NOMO-1 treated with DMSO at 0.1 percent for 48 hours (cell line): ENCODE results near the gene NENF.
"Not testable (repeated sequence)": the region's sequence is repeated elsewhere in the genome, so short reads cannot be mapped to it uniquely, and the experiment has no call there.

Experiments used
- DNase-seq: peaks from one replicate; lab custom pipeline; 2025; ENCODE audit not compliant: unreplicated experiment; lab: John Stamatoyannopoulos, UW

The NENF gene

DNA sequence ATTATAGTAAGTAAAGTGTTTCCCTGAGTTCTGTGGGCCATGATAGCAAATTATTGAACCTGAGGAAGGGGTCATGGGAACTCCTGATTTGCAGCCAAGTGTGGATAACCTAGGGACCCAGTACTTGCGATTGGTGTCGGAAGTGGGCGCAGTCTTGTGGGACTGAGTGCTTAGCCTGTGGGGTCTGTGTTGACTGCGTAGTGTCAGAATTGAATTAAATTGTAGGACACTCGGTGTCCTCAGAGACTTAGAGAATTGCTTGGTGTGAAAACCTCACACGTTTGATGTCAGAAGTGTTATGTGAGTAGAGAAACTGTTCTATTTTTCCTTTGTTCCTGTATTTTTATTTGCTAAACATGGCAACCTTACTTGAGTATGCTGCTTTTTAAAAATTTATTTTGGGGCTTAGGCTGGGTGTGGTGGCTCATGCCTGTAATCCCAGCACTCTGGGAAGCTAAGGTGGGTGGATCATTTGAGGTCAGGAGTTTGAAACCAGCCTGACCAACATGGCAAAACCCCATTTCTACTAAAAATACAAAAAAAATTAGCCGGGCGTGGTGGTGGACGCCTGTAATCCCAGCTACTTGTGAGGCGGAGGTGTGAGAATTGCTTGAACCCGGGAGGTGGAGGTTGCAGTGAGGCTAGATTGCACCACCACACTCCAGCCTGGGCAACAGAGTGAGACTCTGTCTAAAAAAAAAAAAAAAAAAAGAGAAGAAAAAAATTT lies 48.2 kb downstream of the NENF start:
- DNase-seq = not testable (repeated sequence)

DNA sequence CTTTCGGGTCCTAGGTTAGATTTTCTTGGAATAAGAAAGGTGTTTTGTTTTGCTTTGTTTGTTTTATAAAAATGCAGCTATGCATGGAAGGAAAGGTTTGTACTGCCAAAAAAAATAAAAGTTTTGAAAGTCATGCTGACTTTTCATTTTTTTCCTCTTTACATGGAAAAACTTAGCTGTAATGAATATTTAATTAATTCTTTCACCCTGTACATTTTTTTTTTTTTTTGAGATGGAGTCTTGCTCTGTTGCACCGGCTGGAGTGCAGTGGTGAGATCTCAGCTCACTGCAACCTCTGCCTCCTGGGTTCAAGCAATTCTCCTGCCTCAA lies 48.7 kb downstream of the NENF start:
- DNase-seq = no peak

DNA sequence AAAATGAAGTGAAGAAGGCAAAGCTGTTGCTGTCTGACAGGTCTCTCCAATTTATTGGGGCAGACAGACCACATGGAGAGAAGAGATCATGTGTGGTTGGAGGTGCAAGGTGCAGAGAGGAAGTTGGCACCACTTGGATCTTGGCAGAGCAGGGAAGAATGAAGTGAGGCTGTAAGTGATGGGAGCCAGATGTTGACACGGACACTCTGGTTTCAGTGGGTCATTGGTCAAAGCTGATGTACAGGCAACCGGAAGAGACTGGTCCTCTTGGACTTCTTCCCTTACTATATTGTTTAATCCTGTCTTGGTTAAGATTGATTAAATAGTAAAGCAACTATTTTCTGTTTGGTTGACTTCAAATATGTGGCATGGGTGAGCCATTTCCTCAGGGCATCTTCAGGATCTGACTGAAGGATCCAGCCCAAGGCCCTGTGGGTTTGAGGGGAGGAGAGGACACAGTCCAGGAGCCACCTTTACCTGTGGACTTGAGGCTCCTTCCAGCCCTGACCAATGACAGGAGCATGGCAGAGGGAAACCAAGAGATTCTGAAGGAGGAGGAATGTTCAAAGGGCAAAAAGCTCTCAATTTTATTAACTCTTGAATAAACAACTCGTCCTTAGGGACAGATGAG lies 49.4 kb downstream of the NENF start:
- no peak for DNase-seq

DNA sequence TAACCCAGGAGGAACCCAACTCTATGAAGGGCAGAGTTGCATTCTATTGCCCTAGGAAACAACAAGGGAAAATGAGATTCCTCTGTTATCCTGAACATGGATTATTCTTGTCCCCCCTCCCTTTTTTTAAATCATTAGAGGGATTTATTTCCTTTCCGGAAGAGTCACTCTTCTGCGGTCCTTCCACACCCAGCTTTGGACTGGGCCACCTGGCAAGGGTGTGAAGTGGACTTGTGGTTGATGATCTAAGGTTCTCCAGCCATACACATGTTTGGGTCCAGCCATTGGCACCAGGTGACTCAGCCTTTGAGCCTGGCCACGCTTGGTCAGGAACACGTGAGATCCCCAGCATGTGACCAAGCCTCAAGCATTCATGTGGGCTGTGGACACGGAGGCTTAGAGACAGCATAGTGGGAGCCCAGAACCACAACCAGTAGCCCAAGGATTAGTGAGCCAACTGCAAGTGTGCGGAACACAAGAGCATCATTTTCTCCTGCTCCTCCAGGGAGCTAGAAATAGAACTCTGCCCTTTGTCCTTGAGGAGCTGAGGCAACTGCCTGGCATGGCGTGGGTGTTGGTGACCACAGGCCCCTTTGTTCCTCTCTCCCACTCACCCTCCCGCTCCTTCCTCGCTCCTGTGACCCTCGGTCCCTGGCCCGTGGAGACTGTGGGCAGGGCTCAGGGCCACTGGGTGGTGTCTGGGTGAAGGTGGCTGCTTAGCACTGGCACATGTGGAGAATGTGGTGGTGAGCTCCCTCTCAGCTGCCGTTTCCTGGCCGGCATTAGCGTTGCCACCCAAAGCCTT lies 50.1 kb downstream of the NENF start:
- no peak for DNase-seq

DNA sequence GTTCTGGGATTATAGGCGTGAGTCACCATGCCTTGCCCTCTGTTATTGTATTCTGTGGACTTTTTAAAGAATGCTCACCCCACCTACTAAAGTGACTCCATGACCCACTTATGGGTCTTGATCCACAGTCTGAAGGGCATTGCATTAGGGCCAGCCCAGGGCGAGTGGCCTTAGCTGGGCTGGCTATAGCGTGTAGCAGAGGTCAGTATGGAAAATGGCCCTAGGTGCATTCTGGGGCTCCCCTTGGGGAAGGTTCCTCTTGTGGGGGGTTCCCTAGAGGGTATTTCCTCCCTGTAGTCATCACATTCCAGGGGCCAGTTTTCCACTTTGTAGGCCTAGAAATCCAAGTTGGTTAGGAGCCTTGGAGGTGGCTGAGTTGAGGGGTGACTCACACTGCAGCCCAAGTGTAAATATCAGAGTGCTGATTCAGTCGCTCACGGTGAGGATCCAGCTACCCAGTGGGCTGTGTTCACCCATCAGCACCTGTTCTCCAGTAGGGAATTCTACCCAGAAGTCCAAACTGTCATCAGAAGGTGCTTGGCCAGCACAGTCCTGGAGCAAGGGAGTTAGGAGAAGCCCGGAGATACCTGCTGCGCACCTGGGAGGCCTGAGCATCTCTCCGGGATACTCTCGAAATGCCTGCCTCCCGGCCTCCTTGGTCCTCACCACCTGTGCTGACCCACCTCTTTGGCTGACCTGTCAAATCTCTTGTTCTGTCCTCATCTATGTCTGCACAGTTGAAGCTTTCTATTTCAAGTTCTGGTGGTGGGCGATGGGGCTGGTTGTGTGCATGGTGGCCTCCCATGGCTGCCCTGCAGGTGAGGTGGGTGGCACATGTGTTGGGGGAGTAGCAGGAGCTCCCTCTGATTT lies 52.2 kb downstream of the NENF start:
- no peak for DNase-seq

DNA sequence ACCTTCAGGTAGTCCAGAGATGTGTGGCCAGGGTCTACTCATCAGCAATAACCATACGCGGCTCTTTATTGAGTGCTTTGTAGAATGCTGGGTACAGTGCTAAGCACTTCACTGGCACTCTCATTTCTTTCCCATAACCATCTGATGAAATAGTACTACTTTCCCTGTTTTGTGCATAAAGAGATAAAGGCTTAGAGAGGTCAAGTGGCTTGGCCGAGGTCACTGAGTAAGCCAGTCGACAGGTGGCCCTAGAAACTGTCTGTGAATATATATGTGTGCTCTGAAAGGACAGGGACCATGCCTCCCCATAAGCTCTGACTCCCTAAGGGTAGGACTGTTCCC lies 52.8 kb downstream of the NENF start:
- no peak for DNase-seq

DNA sequence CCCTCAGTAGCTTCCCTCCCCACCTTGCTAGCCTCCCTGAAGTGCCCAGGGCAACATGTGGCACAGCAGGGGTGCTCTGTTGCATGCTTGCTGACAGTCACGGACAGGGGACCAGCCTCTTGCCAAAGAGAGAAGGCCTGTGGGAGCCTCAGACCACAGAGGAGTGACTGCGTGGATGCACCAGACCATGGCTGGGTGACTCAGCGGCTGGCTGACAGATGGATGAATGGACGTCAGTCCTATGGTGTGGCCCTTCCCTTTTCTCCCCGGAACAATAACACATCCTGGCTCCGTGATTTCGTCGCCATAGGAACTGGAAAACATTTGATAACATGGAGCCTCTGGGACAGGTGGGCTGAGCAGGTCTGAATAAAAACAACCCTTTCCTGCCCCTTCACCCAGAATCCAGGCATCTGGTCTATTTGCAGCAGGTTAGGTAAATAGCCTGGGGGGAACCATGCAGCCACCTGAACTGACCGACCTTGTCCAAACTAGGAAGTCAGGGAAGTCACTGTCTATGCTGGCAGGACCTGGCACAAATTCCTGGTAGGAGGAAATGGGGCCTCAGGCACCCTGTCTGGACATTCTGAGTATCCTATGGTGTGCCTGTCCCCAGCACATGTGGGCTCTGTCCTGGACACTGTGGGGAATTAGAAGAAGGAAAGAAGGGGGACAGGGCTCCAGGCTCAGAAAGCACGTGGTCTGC lies 53.3 kb downstream of the NENF start:
- DNase-seq = peak; percentile 66

DNA sequence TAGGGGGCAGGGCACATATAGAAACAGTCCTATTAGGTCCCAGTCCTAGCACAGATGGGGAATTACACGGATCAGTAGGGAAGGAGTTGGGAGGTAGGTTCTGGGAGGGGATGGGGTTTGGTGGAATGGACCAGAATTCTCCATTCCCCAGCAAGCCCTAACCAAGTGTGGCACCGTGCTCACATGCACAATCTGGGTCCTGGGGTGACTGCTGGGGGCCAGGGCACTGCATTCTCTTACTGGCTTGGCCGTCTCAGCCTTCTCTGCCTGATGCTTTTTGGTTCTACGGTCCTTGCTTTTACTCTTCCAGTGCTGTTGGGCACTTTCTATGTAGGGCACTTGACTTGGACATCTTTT lies 53.9 kb downstream of the NENF start:
- DNase-seq = no peak

DNA sequence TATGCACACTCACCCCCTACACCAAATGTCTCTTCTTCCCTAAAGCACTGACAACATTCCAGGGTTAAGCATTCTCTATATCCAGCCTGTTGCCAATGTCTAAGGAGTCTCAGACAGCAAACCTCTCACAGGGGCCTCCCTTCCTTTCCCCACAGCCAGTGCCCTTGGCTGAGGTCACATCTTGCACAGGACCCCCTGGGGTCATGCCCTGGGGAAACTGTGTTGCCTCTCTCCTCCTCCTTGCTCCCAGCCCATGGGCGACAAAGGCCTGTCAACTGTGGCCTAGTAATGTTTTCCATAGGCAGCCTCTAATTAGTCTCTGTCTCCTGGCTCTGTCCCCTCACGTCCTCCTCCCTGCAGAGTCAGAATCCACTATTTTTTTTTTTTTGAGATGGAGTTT lies 54.6 kb downstream of the NENF start:
- DNase-seq = no peak

DNA sequence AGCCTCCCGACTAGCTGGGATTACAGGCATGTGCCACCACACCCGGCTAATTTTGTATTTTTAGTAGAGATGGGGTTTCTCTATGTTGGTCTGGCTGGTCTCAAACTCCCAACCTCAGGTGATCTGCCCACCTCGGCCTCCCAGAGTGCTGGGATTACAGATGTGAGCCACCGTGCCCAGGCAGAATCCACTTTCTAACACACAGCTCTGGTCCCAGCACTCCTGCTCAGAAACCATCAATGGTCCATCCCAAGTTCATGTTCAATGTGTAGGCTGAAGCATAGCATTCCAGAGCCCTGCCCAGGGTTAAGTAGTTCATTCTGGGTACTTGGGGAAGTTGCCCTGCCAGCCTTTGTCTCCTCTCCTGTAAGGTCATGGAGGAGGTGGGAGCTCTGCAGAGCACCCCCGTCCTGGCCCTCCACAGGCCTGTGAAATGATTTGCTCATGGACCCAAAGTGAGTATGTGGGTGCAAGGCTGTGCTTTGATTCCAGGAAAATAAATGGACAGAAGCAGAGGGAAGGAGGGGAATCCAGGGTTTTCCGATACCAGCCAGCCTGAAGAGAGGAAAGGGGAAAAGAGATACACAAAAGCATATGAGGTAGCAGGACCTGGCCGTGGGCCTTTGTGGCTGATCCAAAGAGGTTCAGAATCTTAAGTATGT lies 55.2 kb downstream of the NENF start:
- no peak for DNase-seq

DNA sequence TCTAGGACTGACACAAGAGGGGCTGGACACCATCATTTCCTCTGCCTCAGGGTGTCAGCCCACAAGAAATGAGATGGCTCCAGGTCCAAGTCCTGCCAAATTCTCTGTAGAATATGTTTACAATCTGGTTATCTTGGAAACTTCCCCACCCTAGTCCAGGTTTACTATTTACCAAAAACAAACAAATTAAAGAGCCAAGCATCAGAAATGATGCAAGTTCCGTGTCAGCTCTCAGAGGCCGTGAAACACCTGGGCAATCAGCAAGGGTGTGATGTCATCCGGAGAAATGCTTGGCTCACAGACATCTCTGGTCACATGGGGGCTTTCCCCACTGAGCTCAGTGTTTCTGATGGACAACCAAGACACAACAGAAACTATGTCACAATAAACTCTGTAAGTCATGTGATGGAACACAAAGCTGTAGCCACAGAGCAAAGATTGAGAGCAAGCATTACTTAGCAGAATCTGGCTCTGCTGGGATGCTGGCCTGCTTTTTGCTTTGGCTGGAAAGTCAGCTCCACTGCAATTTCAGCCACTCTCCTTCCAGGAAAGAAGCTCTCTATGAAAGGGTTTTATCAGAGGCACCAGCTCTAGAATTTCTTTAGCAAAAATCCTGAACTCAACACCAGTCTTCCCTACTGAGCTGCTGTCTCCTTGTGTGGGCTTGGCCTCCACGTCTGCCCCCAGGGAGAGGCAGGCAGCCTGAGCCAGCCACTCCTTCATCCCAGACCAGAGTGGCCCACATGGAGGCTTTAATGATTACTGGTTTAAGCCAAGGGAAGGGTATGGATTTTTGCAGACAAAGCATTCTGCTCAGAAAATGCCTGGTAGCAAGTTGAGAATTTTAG lies 55.9 kb downstream of the NENF start:
- peak; percentile 49 for DNase-seq

DNA sequence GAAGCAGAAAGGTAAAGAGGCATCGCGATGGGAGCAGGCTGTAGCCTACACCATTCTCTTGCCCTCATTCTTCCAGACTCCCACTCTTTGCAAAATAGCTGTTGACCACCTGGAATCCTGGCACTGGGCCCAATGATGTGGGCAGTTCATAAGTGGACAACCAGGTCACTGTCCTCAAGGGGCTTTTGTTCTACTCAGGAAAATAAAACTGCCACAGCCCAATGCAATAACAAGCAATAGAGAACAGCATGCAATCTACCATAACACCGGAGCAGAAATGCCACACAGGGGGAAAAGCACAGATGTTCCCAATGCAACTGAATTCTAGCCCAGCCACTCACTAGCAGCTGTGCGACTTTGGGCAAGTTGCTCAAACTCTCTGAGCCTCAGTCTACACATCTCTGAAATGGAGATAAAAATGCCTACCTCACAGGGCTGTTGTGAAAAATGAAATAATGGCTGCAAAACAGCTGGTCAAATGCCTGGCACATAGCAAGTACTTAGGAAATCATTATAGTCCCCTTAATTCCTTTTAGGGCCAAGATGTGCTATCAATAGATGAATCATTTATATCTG lies 56.7 kb downstream of the NENF start:
- no peak for DNase-seq

DNA sequence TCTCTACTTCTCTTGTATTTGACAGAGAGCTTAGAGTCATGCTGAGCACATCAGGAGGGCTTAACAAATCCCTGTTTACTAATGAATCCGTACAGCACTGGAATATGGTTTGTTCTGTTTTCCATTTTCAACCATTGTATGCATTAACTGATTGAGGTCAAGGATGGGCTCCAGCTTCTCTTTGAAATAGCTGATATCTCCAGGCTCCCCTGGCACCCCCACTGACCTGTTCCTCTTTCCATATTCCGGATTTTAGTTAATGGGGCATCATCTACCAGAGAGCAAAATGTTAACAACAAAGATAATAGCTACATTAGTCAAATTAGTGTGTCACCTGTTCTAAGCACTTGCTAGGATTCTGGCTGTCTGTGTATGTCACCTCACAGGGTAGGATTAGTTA lies 57.6 kb downstream of the NENF start:
- DNase-seq = no peak

DNA sequence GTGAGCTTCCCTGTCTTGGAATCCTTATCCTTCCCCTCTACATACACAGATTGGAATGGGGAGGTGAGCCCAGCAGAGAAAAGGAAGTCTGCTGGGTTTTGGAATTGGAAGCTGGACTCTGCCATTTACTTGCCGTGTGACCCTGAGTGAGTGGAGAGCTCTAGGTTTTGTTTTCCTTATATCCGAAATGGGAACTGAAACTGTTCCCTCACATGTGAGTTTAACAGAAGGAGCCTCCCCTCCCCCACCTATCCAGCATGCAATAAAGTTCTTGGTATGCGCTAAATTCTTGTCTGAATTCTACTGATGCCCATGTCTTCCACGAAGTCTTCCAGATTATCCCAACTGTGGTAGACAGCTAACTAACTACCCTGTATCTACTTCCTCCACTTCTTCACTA lies 58.7 kb downstream of the NENF start:
- DNase-seq = peak; percentile 76
